Liver (tissue), 9 donors: ENCODE results near the gene MSLN. TPM values are rescaled to one million over a fixed set of nuclear protein-coding genes. Genes with fewer than 3 reads are reported as not detected.

ENCODE experiments used
- DNase-seq: peaks from one replicate; pipeline ENCODE4 v3.0.0-alpha.2; 2017; ENCODE audit warnings: low spot score
- H3K27ac ChIP-seq, 2 donors: one replicate each; pipeline ENCODE4 v1.7.0; 2013; ENCODE audit warnings: inconsistent platforms in 2 of 2, low read length in 2 of 2, control low read depth in 1 of 2, low read depth in 1 of 2, mild to moderate bottlenecking in 1 of 2
- H3K27me3 ChIP-seq, 4 donors: one replicate each; pipeline versions ENCODE4 v1.6.1 to v1.7.0; 2013; ENCODE audit warnings: low read length in 3 of 4, inconsistent platforms in 1 of 4, mild to moderate bottlenecking in 1 of 4, moderate library complexity in 1 of 4; ENCODE audit not compliant: control insufficient read depth in 4 of 4, insufficient read depth in 4 of 4
- H3K36me3 ChIP-seq, 4 donors: one replicate each; pipeline versions ENCODE4 v1.6.1 to v1.7.0; 2013; ENCODE audit warnings: low read length in 3 of 4, mild to moderate bottlenecking in 3 of 4, low read depth in 1 of 4, moderate library complexity in 1 of 4; ENCODE audit not compliant: control insufficient read depth in 4 of 4, insufficient read depth in 3 of 4
- H3K4me1 ChIP-seq, 4 donors: one replicate each; pipeline versions ENCODE4 v1.6.1 to v1.7.0; 2013; ENCODE audit warnings: low read length in 3 of 4, mild to moderate bottlenecking in 3 of 4, moderate library complexity in 1 of 4; ENCODE audit not compliant: control insufficient read depth in 4 of 4, insufficient read depth in 4 of 4
- H3K4me3 ChIP-seq, 3 donors: one replicate each; pipeline versions ENCODE4 v1.6.1 to v1.7.0; 2013; ENCODE audit warnings: low read length in 3 of 3, control low read depth in 1 of 3, low read depth in 1 of 3, mild to moderate bottlenecking in 1 of 3
- H3K9ac ChIP-seq, 2 donors: one replicate each; pipeline ENCODE4 v1.7.0; 2013; ENCODE audit warnings: low read length in 2 of 2, mild to moderate bottlenecking in 2 of 2, moderate library complexity in 2 of 2, control low read depth in 1 of 2, low read depth in 1 of 2
- H3K9me3 ChIP-seq, 4 donors: one replicate each; pipeline versions ENCODE4 v1.6.1 to v1.7.0; 2013; ENCODE audit warnings: low read length in 3 of 4; ENCODE audit not compliant: control insufficient read depth in 4 of 4
- CTCF ChIP-seq: fragments of 150-350 bp; IDR thresholded peaks from 2 replicates; pipeline ENCODE4 v1.5.1; 2017; ENCODE audit warnings: improper control_type of control experiment, low read depth, low read length; ENCODE audit not compliant: missing input control
- EGR1 ChIP-seq, 2 donors: IDR thresholded peaks; 2 replicates each; pipeline ENCODE4 v1.6.1; 2016 to 2018; ENCODE audit warnings: antibody characterized with exemption in 2 of 2, low read depth in 2 of 2
- FOXA1 ChIP-seq: IDR thresholded peaks from 2 replicates; pipeline ENCODE4 v1.6.1; 2016; ENCODE audit warnings: antibody characterized with exemption
- FOXA2 ChIP-seq: IDR thresholded peaks from 2 replicates; pipeline ENCODE4 v1.6.1; 2016; ENCODE audit warnings: antibody characterized with exemption
- GABPA ChIP-seq, 2 donors: IDR thresholded peaks in 1 of 2; conservative IDR thresholded peaks in 1 of 2; 2 replicates each; pipeline ENCODE4 v1.6.1; 2016; ENCODE audit warnings: antibody characterized with exemption in 2 of 2, mild to moderate bottlenecking in 1 of 2, moderate library complexity in 1 of 2
- HNF4A ChIP-seq, 2 donors: conservative IDR thresholded peaks; 2 replicates each; pipeline ENCODE4 v1.6.1; 2016; ENCODE audit warnings: antibody characterized with exemption in 2 of 2, mild to moderate bottlenecking in 2 of 2
- HNF4G ChIP-seq: IDR thresholded peaks from 2 replicates; pipeline ENCODE4 v1.6.1; 2016; ENCODE audit warnings: antibody characterized with exemption
- JUND ChIP-seq, 2 donors: IDR thresholded peaks; 2 replicates each; pipeline ENCODE4 v1.6.1; 2016; ENCODE audit warnings: antibody characterized with exemption in 2 of 2
- NR2F2 ChIP-seq: IDR thresholded peaks from 2 replicates; pipeline ENCODE4 v1.6.1; 2016; ENCODE audit warnings: antibody characterized with exemption
- RAD21 ChIP-seq, 2 donors: IDR thresholded peaks; 2 replicates each; pipeline ENCODE4 v1.6.1; 2016; ENCODE audit warnings: antibody characterized with exemption in 2 of 2, mild to moderate bottlenecking in 2 of 2
- REST ChIP-seq: IDR thresholded peaks from 2 replicates; pipeline ENCODE4 v1.6.1; 2016; ENCODE audit warnings: antibody characterized with exemption, mild to moderate bottlenecking
- RXRA ChIP-seq, 2 donors: IDR thresholded peaks; 2 replicates each; pipeline ENCODE4 v1.6.1; 2017 to 2018; ENCODE audit warnings: antibody characterized with exemption in 2 of 2, mild to moderate bottlenecking in 1 of 2
- TAF1 ChIP-seq: conservative IDR thresholded peaks from 2 replicates; pipeline ENCODE4 v1.6.1; 2016; ENCODE audit warnings: antibody characterized with exemption, mild to moderate bottlenecking
- YY1 ChIP-seq: IDR thresholded peaks from 2 replicates; pipeline ENCODE4 v1.6.1; 2016; ENCODE audit warnings: antibody characterized with exemption, mild to moderate bottlenecking
- ZBTB33 ChIP-seq: IDR thresholded peaks from 2 replicates; pipeline ENCODE4 v1.6.1; 2016; ENCODE audit warnings: antibody characterized with exemption
- WGBS: extraction: QIAGEN DNeasy Blood & Tissue Kit; methylation state at CpG from one replicate; pipeline ENCODE4 v1.1.7; 2013; 5-methylcytosine and 5-hydroxymethylcytosine counted together
- polyA plus RNA-seq, 2 donors: library from polyadenylated mRNA; stranded (reverse) in 1 of 2; unstranded in 1 of 2; fragments of 200-250 nt in 1 of 2; fragments of >200 nt in 1 of 2; fragmentation: Nextera tagmentation in 1 of 2; extraction: Ambion mirVana in 1 of 2; gene quantifications; one replicate each; pipeline versions ENCODE4 v1.2.1 to v1.2.3, GENCODE V29; 2013 to 2015
- total RNA-seq, 2 donors: library from RNA; depleted of rRNA; stranded (reverse); fragments of >200 nt; gene quantifications; one replicate each; pipeline ENCODE4 v1.2.3, GENCODE V29; 2014
- TF ChIP-seq, protein P1 (sequence below): IDR thresholded peaks from 2 replicates; pipeline ENCODE4 v1.6.1; 2016; ENCODE audit warnings: antibody characterized with exemption
- TF ChIP-seq, protein P2 (sequence below): IDR thresholded peaks from 2 replicates; pipeline ENCODE4 v1.6.1; 2016; ENCODE audit warnings: antibody characterized with exemption
- donor health status: healthy.
- donor health status: healthy.
- donor health status: healthy.
- donor health status: healthy.
- donor health status: healthy.

MSLN gene
- total and polyA plus RNA-seq, 4 donors, result 0.03 to 0.65 (median 0.08) TPM; not detected in 1

DNA sequence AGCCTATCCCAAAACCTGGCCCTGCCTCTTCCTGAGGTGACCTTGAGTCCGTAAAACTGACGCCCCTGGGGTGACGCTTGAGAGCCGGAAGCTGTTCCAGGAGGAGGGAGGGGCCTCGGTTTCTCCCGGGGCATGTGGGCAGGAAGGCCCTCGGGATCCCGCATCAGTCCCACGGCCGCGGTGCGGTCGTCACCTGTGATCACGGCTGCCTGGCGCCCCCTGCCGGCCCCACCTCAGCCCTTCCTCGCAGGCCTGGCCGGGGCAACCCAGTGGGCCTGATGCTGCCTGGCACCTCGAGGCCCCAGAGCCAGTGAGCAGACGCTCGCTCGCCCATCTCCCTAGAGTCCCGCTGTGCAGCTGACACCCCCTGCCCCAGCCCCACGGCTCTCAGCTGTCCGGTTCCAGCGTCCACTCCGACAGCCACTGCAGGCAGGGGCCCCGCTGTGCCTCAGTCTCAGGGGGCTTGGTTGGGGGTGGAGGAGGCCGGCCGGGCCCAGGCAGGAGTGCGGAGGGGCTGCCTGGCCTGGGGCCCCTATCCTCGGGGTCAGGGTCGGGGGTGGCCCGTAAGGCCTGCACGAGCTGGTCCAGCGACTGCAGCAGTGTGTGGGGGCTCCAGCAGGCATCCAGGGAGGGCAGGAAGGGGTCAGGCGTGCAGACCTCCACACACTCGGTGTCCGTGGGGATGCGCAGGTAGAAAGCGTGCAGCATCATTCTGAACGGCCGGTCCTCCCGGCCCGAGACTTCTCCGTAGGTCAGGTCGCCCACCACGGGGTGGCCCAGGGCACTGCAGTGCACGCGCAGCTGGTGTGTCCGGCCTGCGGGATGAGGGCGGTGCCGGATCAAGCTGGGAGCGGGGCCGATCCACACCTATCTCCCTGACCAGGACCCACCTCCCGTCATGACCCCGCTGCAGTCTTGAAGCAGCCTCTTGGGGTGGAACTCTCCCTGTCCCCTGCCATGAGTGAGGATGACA lies 25.3 kb downstream of the MSLN start:
- H3K36me3 ChIP-seq, result peaks cover 0 to 3% (median 0%) of the 10 kb centered on the region in 4 donors
- no peak overlapping the region for H3K9ac ChIP-seq
- peaks cover 0 to 4% (median 0%) of the 10 kb centered on the region in 4 donors for H3K27me3 ChIP-seq
- H3K4me3 ChIP-seq, result no peak overlapping the region
- TF ChIP-seq CTCF, result peak; percentile 67
- TF ChIP-seq RAD21 (IDR thresholded peaks at IDR 0.05), result peak in 1 of 2 donors; percentile 82
- TF ChIP-seq TAF1, result no peak
- no peak overlapping the region for H3K27ac ChIP-seq
- H3K9me3 ChIP-seq, result no peaks in the 10 kb centered on the region
- peak; percentile 85 for DNase-seq
- H3K4me1 ChIP-seq, result peaks cover 6 to 21% (median 18%) of the 10 kb centered on the region in 4 donors
- whole genome bisulfite sequencing, result 65% methylated on average over 58 of the region's 58 CpGs

DNA sequence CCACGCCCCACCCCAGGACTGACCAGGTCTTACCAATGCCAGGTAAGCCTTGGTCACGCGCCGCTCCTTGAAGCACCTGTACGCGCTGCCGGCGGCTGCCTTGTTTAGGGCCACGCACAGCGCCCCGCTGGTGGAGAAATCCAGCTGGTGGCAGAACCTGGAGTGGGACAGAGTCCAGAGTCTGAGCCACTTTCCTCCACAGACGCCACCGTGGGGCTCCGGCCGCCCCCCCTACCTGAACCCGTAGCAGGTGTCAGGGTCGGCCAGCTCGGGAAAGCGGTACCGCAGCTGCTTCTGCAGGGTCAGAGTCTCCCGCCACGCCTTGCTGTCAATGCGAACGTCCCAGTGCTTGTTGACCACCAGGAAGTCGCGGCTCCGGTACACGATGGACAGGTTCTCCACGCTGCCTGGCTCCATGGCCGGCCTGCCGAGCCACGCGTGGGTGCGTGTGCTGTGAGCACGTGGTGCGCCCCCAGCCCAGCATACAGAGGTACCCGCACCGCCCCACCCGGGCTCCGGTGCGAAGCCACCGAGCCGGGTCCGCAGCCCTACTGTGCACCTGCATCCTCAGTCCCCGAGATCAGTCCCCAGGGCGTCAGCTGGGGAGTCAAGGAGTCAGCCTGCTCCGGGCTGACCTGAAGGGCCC lies 26.9 kb downstream of the MSLN start:
- 31% methylated on average over 47 of the region's 47 CpGs for WGBS
- Histone ChIP-seq H3K36me3 (peaks cover 0 to 3% (median 0%) of the 10 kb centered on the region in 4 donors), H3K4me1 (peaks cover 6 to 21% (median 18%) of the 10 kb centered on the region in 4 donors), H3K9ac (peak overlapping the region; percentile 59 to 71), H3K27ac (no peak overlapping the region), H3K9me3 (no peaks in the 10 kb centered on the region), H3K4me3 (peak overlapping the region; percentile 81 to 97 (median 92)), H3K27me3 (no peaks in the 10 kb centered on the region)
- DNase-seq, result no peak
- TF ChIP-seq REST (no peak), FOXA1 (no peak), FOXA2 (no peak), YY1 (no peak), JUND (IDR thresholded peaks at IDR 0.05) (no peak), RXRA (IDR thresholded peaks at IDR 0.05) (no peak), NR2F2 (no peak), GABPA (IDR thresholded peaks at IDR 0.05 in 1 of 2, conservative IDR thresholded peaks at IDR 0.05 in 1 of 2) (no peak), EGR1 (IDR thresholded peaks at IDR 0.05; ENCODE audit: low read depth in 2 of 2) (no peak), CTCF (no peak), RAD21 (IDR thresholded peaks at IDR 0.05) (no peak), ZBTB33 (no peak), HNF4G (no peak), TAF1 (no peak), HNF4A (conservative IDR thresholded peaks at IDR 0.05) (no peak)
- TF ChIP-seq, protein P1, sequence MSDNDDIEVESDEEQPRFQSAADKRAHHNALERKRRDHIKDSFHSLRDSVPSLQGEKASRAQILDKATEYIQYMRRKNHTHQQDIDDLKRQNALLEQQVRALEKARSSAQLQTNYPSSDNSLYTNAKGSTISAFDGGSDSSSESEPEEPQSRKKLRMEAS, result no peak
- TF ChIP-seq, protein P2, sequence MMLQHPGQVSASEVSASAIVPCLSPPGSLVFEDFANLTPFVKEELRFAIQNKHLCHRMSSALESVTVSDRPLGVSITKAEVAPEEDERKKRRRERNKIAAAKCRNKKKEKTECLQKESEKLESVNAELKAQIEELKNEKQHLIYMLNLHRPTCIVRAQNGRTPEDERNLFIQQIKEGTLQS, result no peak
